Measurements from ENCODE around the gene GNA14. TPM values are rescaled to one million over a fixed set of nuclear protein-coding genes. Genes with fewer than 3 reads are reported as not detected.
A peak's percentile ranks its signal among the peaks of the same experiment; 100 is the strongest.

GNA14 gene
- total RNA-seq, 5 donors from 2014 or later (not counting 1 experiment from before 2014, with no cell fraction given): not detected

- Mint-ChIP-seq H3K4me1 (no peaks in the 10 kb centered on the region), H3K36me3 (no peaks in the 10 kb centered on the region), H3K4me3 (no peak overlapping the region), H3K27ac (no peak overlapping the region), H3K9me3 (no peaks in the 10 kb centered on the region), H3K27me3 (peaks cover 3 to 4% of the 10 kb centered on the region in 2 donors)
- Histone ChIP-seq H3K9me3 (no peaks in the 10 kb centered on the region), H3K36me3 (ENCODE audit: control insufficient read depth in 2 of 2, extremely low read depth in 1 of 2, insufficient read depth in 1 of 2, low read length in 1 of 2) (no peaks in the 10 kb centered on the region), H3K27ac (ENCODE audit: low read length) (no peak overlapping the region), H3K27me3 (replicated peaks in 1 of 2; ENCODE audit: control insufficient read depth in 2 of 2, extremely low read depth in 1 of 2, insufficient read depth in 2 of 2, low read length in 1 of 2) (peaks cover 0 to 5% of the 10 kb centered on the region in 2 experiments), H3K4me1 (ENCODE audit: control insufficient read depth in 1 of 2, extremely low read depth in 1 of 2, insufficient read depth in 2 of 2, low read length in 2 of 2) (no peaks in the 10 kb centered on the region), H3K4me3 (ENCODE audit: control insufficient read depth in 1 of 2, extremely low read depth in 1 of 2, low read length in 1 of 2) (no peak overlapping the region)
- WGBS (ENCODE audit: insufficient coverage): no CpG with 5 or more reads among the region's 2 CpGs
- DNase-seq (peak in 1 of 35 experiments; percentile 16), ATAC-seq (replicated peaks in 1 of 4) (no peak)
- ChIA-PET POLR2A (no interaction called here), CTCF (no interaction called here)
Measured at GRCh38 chr9:77575785-77576184, 72.3 kb downstream of the GNA14 start.

- H3K27me3 Mint-ChIP-seq: peaks cover 3 to 18% of the 10 kb centered on the region in 2 donors
- no peaks in the 10 kb centered on the region for H3K9me3 Mint-ChIP-seq
- Histone ChIP-seq H3K27me3 (replicated peaks in 1 of 2; ENCODE audit: control insufficient read depth in 2 of 2, extremely low read depth in 1 of 2, insufficient read depth in 2 of 2, low read length in 1 of 2) (peaks cover 0 to 5% of the 10 kb centered on the region in 2 experiments), H3K4me1 (ENCODE audit: control insufficient read depth in 1 of 2, extremely low read depth in 1 of 2, insufficient read depth in 2 of 2, low read length in 2 of 2) (no peaks in the 10 kb centered on the region), H3K4me3 (ENCODE audit: control insufficient read depth in 1 of 2, extremely low read depth in 1 of 2, low read length in 1 of 2) (no peak overlapping the region), H3K27ac (ENCODE audit: low read length) (no peak overlapping the region), H3K36me3 (ENCODE audit: control insufficient read depth in 2 of 2, extremely low read depth in 1 of 2, insufficient read depth in 1 of 2, low read length in 1 of 2) (no peaks in the 10 kb centered on the region), H3K9me3 (no peaks in the 10 kb centered on the region)
- ChIA-PET POLR2A (no interaction called here), CTCF (no interaction called here)
- no peak for DNase-seq
- H3K4me3 Mint-ChIP-seq: no peak overlapping the region
- 51% methylated on average over 3 of the region's 4 CpGs for WGBS (ENCODE audit: insufficient coverage)
- no peak for ATAC-seq (replicated peaks in 1 of 4)
- H3K27ac Mint-ChIP-seq: no peak overlapping the region
- no peaks in the 10 kb centered on the region for H3K4me1 Mint-ChIP-seq
- no peaks in the 10 kb centered on the region for H3K36me3 Mint-ChIP-seq
Measured at GRCh38 chr9:77569335-77569734, 78.8 kb downstream of the GNA14 start.

- ChIA-PET POLR2A (no interaction called here), CTCF (no interaction called here)
- H3K27me3 Mint-ChIP-seq: peaks cover 3 to 11% of the 10 kb centered on the region in 2 donors
- Histone ChIP-seq H3K27ac (ENCODE audit: low read length) (no peak overlapping the region), H3K4me3 (ENCODE audit: control insufficient read depth in 1 of 2, extremely low read depth in 1 of 2, low read length in 1 of 2) (no peak overlapping the region), H3K27me3 (replicated peaks in 1 of 2; ENCODE audit: control insufficient read depth in 2 of 2, extremely low read depth in 1 of 2, insufficient read depth in 2 of 2, low read length in 1 of 2) (peaks cover 0 to 2% of the 10 kb centered on the region in 2 experiments), H3K36me3 (ENCODE audit: control insufficient read depth in 2 of 2, extremely low read depth in 1 of 2, insufficient read depth in 1 of 2, low read length in 1 of 2) (no peaks in the 10 kb centered on the region), H3K9me3 (no peaks in the 10 kb centered on the region), H3K4me1 (ENCODE audit: control insufficient read depth in 1 of 2, extremely low read depth in 1 of 2, insufficient read depth in 2 of 2, low read length in 2 of 2) (no peaks in the 10 kb centered on the region)
- DNase-seq (no peak), ATAC-seq (replicated peaks in 1 of 4) (no peak)
- no peaks in the 10 kb centered on the region for H3K4me1 Mint-ChIP-seq
- H3K9me3 Mint-ChIP-seq: no peaks in the 10 kb centered on the region
- H3K36me3 Mint-ChIP-seq: no peaks in the 10 kb centered on the region
- no CpG with 5 or more reads among the region's 1 CpG for WGBS (ENCODE audit: insufficient coverage)
- no peak overlapping the region for H3K27ac Mint-ChIP-seq
- no peak overlapping the region for H3K4me3 Mint-ChIP-seq
Measured at GRCh38 chr9:77563174-77563573, 84.9 kb downstream of the GNA14 start.

DNA sequence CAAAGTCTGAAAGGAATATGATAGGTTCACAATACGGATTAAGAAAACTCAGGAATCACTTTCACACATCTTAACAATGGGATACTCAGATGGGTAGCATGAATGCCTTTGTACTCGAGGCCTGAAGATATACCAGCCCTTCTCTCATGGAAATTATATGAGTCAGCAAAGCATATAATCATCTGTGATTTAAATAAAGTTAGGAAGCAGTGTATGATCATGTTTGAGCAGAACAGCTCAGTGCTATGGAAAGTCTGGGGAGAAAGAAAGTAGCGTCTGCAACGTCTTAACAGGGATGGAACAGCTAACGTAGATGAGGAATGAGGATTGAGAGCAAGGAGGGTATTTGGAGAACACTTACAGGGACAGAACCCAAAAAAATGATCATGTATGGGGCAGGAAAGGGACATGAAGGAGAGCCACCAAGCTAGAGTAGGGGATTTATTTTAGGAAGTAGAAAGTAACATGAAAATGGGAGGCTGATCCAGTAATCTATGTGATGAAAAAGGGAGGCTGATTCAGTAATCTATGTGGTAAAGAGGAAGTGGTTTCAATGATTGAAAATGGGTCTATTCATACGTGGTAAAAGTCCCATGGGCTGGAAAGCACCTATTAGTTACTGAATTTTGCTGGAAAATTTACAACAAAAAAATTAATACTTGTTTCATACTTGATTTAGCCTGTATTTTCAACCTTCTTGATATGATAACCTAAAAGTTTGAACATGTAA is 85.9 kb downstream of the GNA14 start:
- peaks cover 2 to 10% of the 10 kb centered on the region in 2 donors for H3K27me3 Mint-ChIP-seq
- Histone ChIP-seq H3K36me3 (ENCODE audit: control insufficient read depth in 2 of 2, extremely low read depth in 1 of 2, insufficient read depth in 1 of 2, low read length in 1 of 2) (no peaks in the 10 kb centered on the region), H3K27ac (ENCODE audit: low read length) (no peak overlapping the region), H3K4me1 (ENCODE audit: control insufficient read depth in 1 of 2, extremely low read depth in 1 of 2, insufficient read depth in 2 of 2, low read length in 2 of 2) (no peaks in the 10 kb centered on the region), H3K27me3 (replicated peaks in 1 of 2; ENCODE audit: control insufficient read depth in 2 of 2, extremely low read depth in 1 of 2, insufficient read depth in 2 of 2, low read length in 1 of 2) (no peaks in the 10 kb centered on the region), H3K4me3 (ENCODE audit: control insufficient read depth in 1 of 2, extremely low read depth in 1 of 2, low read length in 1 of 2) (no peak overlapping the region), H3K9me3 (no peaks in the 10 kb centered on the region)
- H3K36me3 Mint-ChIP-seq: no peaks in the 10 kb centered on the region
- H3K9me3 Mint-ChIP-seq: no peaks in the 10 kb centered on the region
- H3K27ac Mint-ChIP-seq: no peak overlapping the region
- no peak overlapping the region for H3K4me3 Mint-ChIP-seq
- DNase-seq (no peak), ATAC-seq (replicated peaks in 1 of 4) (no peak)
- POLR2A ChIA-PET: no interaction called here
- H3K4me1 Mint-ChIP-seq: no peaks in the 10 kb centered on the region
- WGBS (ENCODE audit: insufficient coverage): 81% methylated on average over 3 of the region's 6 CpGs
- CTCF ChIA-PET: no interaction called here

GRCh38 chr9:77561331-77562018 is 86.6 kb downstream of the GNA14 start:
- Mint-ChIP-seq H3K27ac (no peak overlapping the region), H3K36me3 (no peaks in the 10 kb centered on the region), H3K9me3 (no peaks in the 10 kb centered on the region), H3K4me1 (no peaks in the 10 kb centered on the region), H3K27me3 (peaks cover 0 to 10% of the 10 kb centered on the region in 2 donors), H3K4me3 (no peak overlapping the region)
- ChIA-PET POLR2A (no interaction called here), CTCF (no interaction called here)
- H3K4me3 ChIP-seq (ENCODE audit: control insufficient read depth in 1 of 2, extremely low read depth in 1 of 2, low read length in 1 of 2): no peak overlapping the region
- no peaks in the 10 kb centered on the region for H3K4me1 ChIP-seq (ENCODE audit: control insufficient read depth in 1 of 2, extremely low read depth in 1 of 2, insufficient read depth in 2 of 2, low read length in 2 of 2)
- ATAC-seq (replicated peaks in 1 of 4) (no peak), DNase-seq (no peak)
- H3K9me3 ChIP-seq: no peaks in the 10 kb centered on the region
- H3K36me3 ChIP-seq (ENCODE audit: control insufficient read depth in 2 of 2, extremely low read depth in 1 of 2, insufficient read depth in 1 of 2, low read length in 1 of 2): no peaks in the 10 kb centered on the region
- no peaks in the 10 kb centered on the region for H3K27me3 ChIP-seq (replicated peaks in 1 of 2; ENCODE audit: control insufficient read depth in 2 of 2, extremely low read depth in 1 of 2, insufficient read depth in 2 of 2, low read length in 1 of 2)
- no peak overlapping the region for H3K27ac ChIP-seq (ENCODE audit: low read length)
- WGBS (ENCODE audit: insufficient coverage): no CpG with 5 or more reads among the region's 2 CpGs

DNA sequence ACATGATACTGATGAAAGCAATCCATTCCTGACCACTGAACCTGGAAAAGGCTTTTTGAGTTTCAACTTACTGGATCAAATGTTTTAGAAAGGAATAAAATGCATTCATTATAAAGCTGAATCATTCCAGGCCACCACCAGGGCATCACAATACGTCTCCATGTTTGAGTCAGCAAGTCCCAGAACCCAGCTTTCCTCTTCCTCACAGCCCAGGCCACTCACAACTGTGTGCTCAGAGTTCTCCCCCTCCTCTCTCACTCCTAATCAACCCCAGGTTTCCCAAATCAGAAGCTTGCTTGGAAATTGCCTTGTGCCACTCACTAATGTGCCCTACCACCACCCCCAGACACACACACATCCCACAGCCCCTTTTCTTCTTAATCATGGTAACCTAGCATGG is 91.7 kb downstream of the GNA14 start:
- 40% methylated on average over 1 of the region's 1 CpG for WGBS (ENCODE audit: insufficient coverage)
- ATAC-seq (replicated peaks in 1 of 4): no peak
- ChIA-PET CTCF (no interaction called here), POLR2A (interaction anchor here in 1 of 2 donors (0.6 kb wide), 1 partner anchor 11 kb away, joined by 3 read pairs; no protein-coding TSS in a partner anchor)
- Mint-ChIP-seq H3K27me3 (peaks cover 0 to 4% of the 10 kb centered on the region in 2 donors), H3K36me3 (no peaks in the 10 kb centered on the region), H3K9me3 (no peaks in the 10 kb centered on the region), H3K4me3 (no peak overlapping the region), H3K27ac (no peak overlapping the region), H3K4me1 (no peaks in the 10 kb centered on the region)
- Histone ChIP-seq H3K27ac (ENCODE audit: low read length) (no peak overlapping the region), H3K9me3 (no peaks in the 10 kb centered on the region), H3K4me3 (ENCODE audit: control insufficient read depth in 1 of 2, extremely low read depth in 1 of 2, low read length in 1 of 2) (no peak overlapping the region), H3K27me3 (replicated peaks in 1 of 2; ENCODE audit: control insufficient read depth in 2 of 2, extremely low read depth in 1 of 2, insufficient read depth in 2 of 2, low read length in 1 of 2) (no peaks in the 10 kb centered on the region), H3K4me1 (ENCODE audit: control insufficient read depth in 1 of 2, extremely low read depth in 1 of 2, insufficient read depth in 2 of 2, low read length in 2 of 2) (no peaks in the 10 kb centered on the region), H3K36me3 (ENCODE audit: control insufficient read depth in 2 of 2, extremely low read depth in 1 of 2, insufficient read depth in 1 of 2, low read length in 1 of 2) (no peaks in the 10 kb centered on the region)
- no peak for DNase-seq
